Heart left ventricle (tissue), 16 donors: ENCODE measurements around the gene STPG4. TPM values are rescaled to one million over a fixed set of nuclear protein-coding genes. Genes with fewer than 3 reads are reported as not detected.

Experiments used
- ATAC-seq, 4 donors: fragments of 200-7000 bp; cut with Tn5 transposase; one replicate each; pipeline ENCODE4 v1.9.1; 2020 to 2022; ENCODE audit warnings: moderate library complexity in 4 of 4, mild to moderate bottlenecking in 3 of 4, moderate number of reproducible peaks in 1 of 4
- DNase-seq, 5 donors: peaks; one replicate each; pipeline ENCODE4 v3.0.0-alpha.2; 2020
- H3K27ac ChIP-seq, 12 donors: fragments of 200-600 bp; sonication (generic) in 4 of 12; one replicate each; pipeline versions ENCODE4 v1.5.0 to v1.8.0; 2016 to 2022; ENCODE audit warnings: mild to moderate bottlenecking in 2 of 12
- H3K27me3 ChIP-seq, 9 donors: fragments of 200-600 bp; sonication (generic) in 2 of 9; one replicate each; pipeline versions ENCODE4 v1.5.1 to v1.8.0; 2016 to 2022; ENCODE audit warnings: mild to moderate bottlenecking in 3 of 9
- H3K36me3 ChIP-seq, 9 donors: fragments of 200-600 bp; sonication (generic) in 2 of 9; one replicate each; pipeline versions ENCODE4 v1.5.0 to v1.8.0; 2018 to 2022; ENCODE audit warnings: mild to moderate bottlenecking in 2 of 9
- H3K4me1 ChIP-seq, 12 donors: fragments of 200-600 bp; sonication (generic) in 4 of 12; one replicate each; pipeline versions ENCODE4 v1.5.0 to v1.8.0; 2016 to 2022; ENCODE audit warnings: mild to moderate bottlenecking in 3 of 12
- H3K4me3 ChIP-seq, 12 donors: fragments of 200-600 bp; sonication (generic) in 4 of 12; one replicate each; pipeline versions ENCODE4 v1.5.0 to v1.8.0; 2017 to 2022; ENCODE audit warnings: mild to moderate bottlenecking in 9 of 12, moderate library complexity in 4 of 12
- H3K9me3 ChIP-seq, 12 donors: fragments of 200-600 bp; sonication (generic) in 4 of 12; one replicate each; pipeline versions ENCODE4 v1.5.0 to v1.8.0; 2016 to 2022; ENCODE audit warnings: mild to moderate bottlenecking in 1 of 12
- CTCF ChIP-seq, 12 donors: fragments of 200-600 bp; sonication (generic) in 4 of 12; IDR thresholded peaks; one replicate each; pipeline versions ENCODE4 v1.5.0 to v1.8.0; 2018 to 2022; ENCODE audit warnings: antibody characterized with exemption in 12 of 12, mild to moderate bottlenecking in 5 of 12
- POLR2A ChIP-seq, 2 donors: fragments of 450-650 bp; IDR thresholded peaks; one replicate each; pipeline ENCODE4 v1.6.1; 2017; ENCODE audit warnings: antibody characterized with exemption in 2 of 2, mild to moderate bottlenecking in 2 of 2, moderate library complexity in 2 of 2
- WGBS, 4 donors: extraction: QIAGEN DNeasy Blood & Tissue Kit in 2 of 4; methylation state at CpG; one replicate each; pipeline versions ENCODE4 v1.1.5 to v1.1.7; 2013 to 2018; 5-methylcytosine and 5-hydroxymethylcytosine counted together
- intact Hi-C, 10 donors: fragments of 100-400 bp; cut with DNase I; formaldehyde crosslinking; loops; one replicate each; pipeline versions ENCODE4 v1.11.1 to v1.14.2; 2022
- polyA plus RNA-seq, 2 donors: library from polyadenylated mRNA; stranded (reverse); fragments of 200-250 nt; gene quantifications; one replicate each; pipeline ENCODE4 v1.2.3, GENCODE V29; 2013
- total RNA-seq, 9 donors: library from RNA; depleted of rRNA in 2 of 9; stranded (reverse); fragments of >200 nt in 2 of 9; fragmentation: NEBNext Ultra II Directional in 3 of 9; extraction: Animal tissue kit (Norgen Biotek cat#: 25700) in 3 of 9; gene quantifications; one replicate each; pipeline versions ENCODE4 v1.1.0 to v1.2.4, GENCODE V29; 2016 to 2023
- donor health status: ischemic (EF 13 %, LVEDD 7.1; RV severe dilation, severe dysfunction).
- donor health status: healthy with polysubstance abuse.
- donor health status: DM: no; HTN: yes; CAD: no.
- donor health status: DM: no; HTN: no; CAD: no.
- donor health status: ischemic (EF 25% LVEDD 6.9; RV normal size, moderate dysfunction).
- donor health status: ischemic (EF 25% LVEDD 5.7; RV mildly dilated, moderate dysfunction).
- donor health status: healthy.
- donor health status: DM: yes; HTN: yes; CAD: no.
- donor health status: ischemic (EF 35%, LVEDD 5.7; RV mildly dilated, moderate dysfunction).
- donor health status: nonischemic (EF 11% LVEDD 7.7; RV severe dilation, severe dysfunction).
- donor health status: DM: yes; HTN: yes; CAD: no.
- donor health status: PGD.
- donor health status: ischemic (EF 29% LVEDD 5.4; RV normal size, mild dysfunction).
- donor health status: nonischemic (EF 23%, LVEDD 6.1; RV moderate dilation, normal function).

STPG4 gene
- total and polyA plus RNA-seq, 11 donors, result 0.52 TPM; not detected in 10

- Histone ChIP-seq H3K9me3 (no peaks in the 10 kb centered on the region), H3K27me3 (no peaks in the 10 kb centered on the region), H3K27ac (peak overlapping the region in 9 of 12 donors; percentile 21 to 68 (median 56)), H3K4me3 (no peak overlapping the region), H3K36me3 (peaks cover 0 to 89% (median 27%) of the 10 kb centered on the region in 9 donors), H3K4me1 (peaks cover 0 to 32% (median 15%) of the 10 kb centered on the region in 12 donors)
- intact Hi-C loops, result no loop called here
- no peak for TF ChIP-seq POLR2A (IDR thresholded peaks at IDR 0.05)
- TF ChIP-seq CTCF (IDR thresholded peaks at IDR 0.05), result no peak
- ATAC-seq, result peak; percentile 55 to 85 (median 66)
- peak in 2 of 5 donors; percentile 55 to 74 for DNase-seq
- 48 to 60% (median 56%) methylated on average over 3 of the region's 3 CpGs for WGBS, 4 donors
Measured at GRCh38 chr2:47049502-47049901, 105.6 kb downstream of the STPG4 start.

DNA sequence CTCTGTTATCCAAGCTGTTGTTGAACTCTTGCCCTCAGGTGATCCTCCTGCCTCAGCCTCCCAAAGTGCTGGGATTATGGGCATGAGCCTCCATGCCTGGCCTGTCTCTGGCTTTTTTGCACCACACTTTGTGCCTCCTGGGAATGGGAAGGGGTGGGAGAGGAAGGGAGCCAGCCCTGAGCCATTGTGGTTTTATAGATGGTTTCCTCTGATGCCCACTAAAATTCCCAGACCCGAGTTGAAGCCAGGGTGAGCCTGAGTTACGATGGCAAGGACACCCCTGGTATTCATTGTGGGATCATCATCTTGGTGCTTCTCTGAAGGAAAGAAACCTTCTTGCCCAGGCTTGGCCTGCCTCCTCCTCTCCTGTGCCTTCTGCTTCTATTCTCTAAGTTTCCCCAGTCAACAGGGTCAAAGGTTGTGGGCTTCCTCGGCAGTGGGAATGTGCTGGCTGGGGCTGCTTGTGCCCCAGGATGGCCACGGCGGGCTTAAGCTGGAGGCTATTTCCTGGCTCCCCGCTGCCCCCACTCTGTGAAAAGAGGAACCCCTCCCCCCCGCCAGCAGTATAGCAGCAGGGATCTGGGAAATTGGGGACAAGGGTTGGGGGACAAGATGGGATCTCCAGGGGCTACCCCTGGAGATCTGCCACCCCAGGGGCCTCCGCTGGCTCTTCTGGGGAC lies 106.2 kb downstream of the STPG4 start:
- H3K4me3 ChIP-seq, result no peak overlapping the region
- intact Hi-C loops, result no loop called here
- H3K4me1 ChIP-seq, result peaks cover 0 to 34% (median 16%) of the 10 kb centered on the region in 12 donors
- DNase-seq (no peak), ATAC-seq (peak in 1 of 4 donors; percentile 21)
- peak overlapping the region in 9 of 12 donors; percentile 4 to 68 (median 47) for H3K27ac ChIP-seq
- WGBS, 4 donors, result 74 to 85% (median 82%) methylated on average over 8 of the region's 8 CpGs
- peaks cover 0 to 90% (median 26%) of the 10 kb centered on the region in 9 donors for H3K36me3 ChIP-seq
- H3K27me3 ChIP-seq, result no peaks in the 10 kb centered on the region
- TF ChIP-seq CTCF (IDR thresholded peaks at IDR 0.05) (no peak), POLR2A (IDR thresholded peaks at IDR 0.05) (no peak)
- no peaks in the 10 kb centered on the region for H3K9me3 ChIP-seq

DNA sequence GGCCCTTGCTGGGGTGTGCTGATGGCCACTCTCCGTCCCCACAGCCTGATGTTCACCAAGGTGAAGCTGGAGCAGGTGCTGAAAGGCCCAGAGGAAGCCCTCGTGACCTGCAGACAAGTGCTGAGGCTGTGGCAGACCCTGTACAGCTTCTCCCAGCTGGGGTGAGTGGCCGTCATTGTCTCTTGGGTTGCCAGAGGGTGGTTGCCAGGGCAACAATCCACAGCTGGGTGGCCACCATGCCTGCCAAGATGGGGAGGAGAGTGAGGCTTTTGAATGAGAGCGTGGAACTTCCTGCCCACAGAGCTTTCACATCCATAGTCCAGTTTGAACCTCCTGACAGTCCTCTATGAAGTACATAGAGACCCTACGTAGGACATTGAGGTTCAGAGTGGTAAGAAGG lies 108.8 kb downstream of the STPG4 start:
- no peak for ATAC-seq
- Histone ChIP-seq H3K4me1 (peaks cover 9 to 59% (median 40%) of the 10 kb centered on the region in 12 donors), H3K4me3 (no peak overlapping the region), H3K27me3 (no peaks in the 10 kb centered on the region), H3K36me3 (peaks cover 0 to 67% (median 18%) of the 10 kb centered on the region in 9 donors), H3K9me3 (no peaks in the 10 kb centered on the region), H3K27ac (no peak overlapping the region)
- no peak for TF ChIP-seq POLR2A (IDR thresholded peaks at IDR 0.05)
- no peak for TF ChIP-seq CTCF (IDR thresholded peaks at IDR 0.05)
- no peak for DNase-seq
- WGBS, 4 donors, result 80 to 89% (median 81%) methylated on average over 5 of the region's 5 CpGs
- intact Hi-C loops, result no loop called here

- no peaks in the 10 kb centered on the region for H3K27me3 ChIP-seq
- DNase-seq (no peak), ATAC-seq (peak in 1 of 4 donors; percentile 2)
- peaks cover 12 to 63% (median 50%) of the 10 kb centered on the region in 12 donors for H3K4me1 ChIP-seq
- TF ChIP-seq CTCF (IDR thresholded peaks at IDR 0.05) (no peak), POLR2A (IDR thresholded peaks at IDR 0.05) (no peak)
- intact Hi-C loops, result no loop called here
- H3K27ac ChIP-seq, result peak overlapping the region; percentile 31 to 89 (median 79)
- 70 to 78% (median 72%) methylated on average over 3 to 4 of the region's 4 CpGs for WGBS, 4 donors
- peaks cover 0 to 47% (median 13%) of the 10 kb centered on the region in 9 donors for H3K36me3 ChIP-seq
- no peaks in the 10 kb centered on the region for H3K9me3 ChIP-seq
- no peak overlapping the region for H3K4me3 ChIP-seq
Measured at GRCh38 chr2:47043891-47044239, 111.2 kb downstream of the STPG4 start.
